ENCODE measurements around the gene TECR.

- TF ChIP-seq CTCF (IDR thresholded peaks at IDR 0.05), result no peak
- TF ChIP-seq POLR2A (IDR thresholded peaks at IDR 0.05), result no peak
- TF ChIP-seq EP300 (IDR thresholded peaks at IDR 0.05), result no peak
These were observed 34.2 kb downstream of the TECR start for GRCh38 chr19:14563590-14563926.

Data from tibial nerve (tissue), 4 donors.